WI38 (cell line): ENCODE results near the gene CXCL17.

Experiments used
- H3K4me3 ChIP-seq: 2 replicates; pipeline ENCODE4 v1.5.1; 2011; ENCODE audit warnings: low read depth, mild to moderate bottlenecking, control low read depth, low read length
- TF ChIP-seq, protein P1 (sequence below): IDR thresholded peaks from 2 replicates; pipeline ENCODE4 v1.5.1; 2012; ENCODE audit warnings: low read depth, mild to moderate bottlenecking, control low read depth, low read length

CXCL17 gene

DNA sequence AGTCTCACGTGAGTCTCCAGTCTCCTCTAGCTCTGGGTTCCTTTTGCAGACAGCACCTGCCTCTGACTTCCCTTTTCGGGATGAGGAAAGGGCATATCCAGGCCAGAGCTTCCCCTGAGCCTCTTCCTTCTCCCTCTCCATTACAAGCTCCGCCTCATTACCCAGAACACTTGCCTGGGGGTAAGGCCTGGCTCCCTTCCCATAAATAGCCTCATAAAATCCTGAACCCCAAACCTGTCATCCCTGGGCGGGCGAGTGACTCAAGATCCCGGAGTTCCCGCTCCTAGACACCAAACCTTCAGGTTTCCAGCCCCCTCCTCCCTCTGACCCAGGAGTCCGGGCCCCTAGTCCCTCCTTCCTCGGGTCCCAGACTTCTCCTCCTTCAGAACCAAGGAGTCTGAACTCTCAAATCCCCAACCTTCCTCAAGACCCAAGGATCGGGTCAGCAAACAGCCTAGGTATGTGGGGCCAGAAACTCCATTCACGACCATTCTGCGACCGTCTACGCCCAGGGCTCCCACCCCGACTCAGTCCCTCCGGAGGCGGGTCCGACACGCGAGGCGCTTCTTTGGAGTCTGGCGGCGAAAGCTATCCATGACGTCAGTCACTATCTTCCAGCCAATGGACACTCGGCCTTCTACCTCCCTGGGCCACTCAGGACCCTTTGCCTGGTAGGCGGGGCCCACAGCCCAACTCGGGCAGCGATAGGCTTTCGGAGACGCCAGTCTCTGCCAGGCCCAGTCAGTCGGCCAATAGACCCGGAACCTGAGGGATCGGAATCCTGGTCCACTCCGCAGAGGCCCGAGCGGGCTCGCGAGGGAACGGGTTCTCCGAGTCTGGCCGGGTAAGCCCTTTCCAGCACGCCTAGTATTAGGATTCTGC is 46.1 kb downstream of the CXCL17 start:
- H3K4me3 ChIP-seq: peak overlapping the region; percentile 80
- TF ChIP-seq, protein P1, sequence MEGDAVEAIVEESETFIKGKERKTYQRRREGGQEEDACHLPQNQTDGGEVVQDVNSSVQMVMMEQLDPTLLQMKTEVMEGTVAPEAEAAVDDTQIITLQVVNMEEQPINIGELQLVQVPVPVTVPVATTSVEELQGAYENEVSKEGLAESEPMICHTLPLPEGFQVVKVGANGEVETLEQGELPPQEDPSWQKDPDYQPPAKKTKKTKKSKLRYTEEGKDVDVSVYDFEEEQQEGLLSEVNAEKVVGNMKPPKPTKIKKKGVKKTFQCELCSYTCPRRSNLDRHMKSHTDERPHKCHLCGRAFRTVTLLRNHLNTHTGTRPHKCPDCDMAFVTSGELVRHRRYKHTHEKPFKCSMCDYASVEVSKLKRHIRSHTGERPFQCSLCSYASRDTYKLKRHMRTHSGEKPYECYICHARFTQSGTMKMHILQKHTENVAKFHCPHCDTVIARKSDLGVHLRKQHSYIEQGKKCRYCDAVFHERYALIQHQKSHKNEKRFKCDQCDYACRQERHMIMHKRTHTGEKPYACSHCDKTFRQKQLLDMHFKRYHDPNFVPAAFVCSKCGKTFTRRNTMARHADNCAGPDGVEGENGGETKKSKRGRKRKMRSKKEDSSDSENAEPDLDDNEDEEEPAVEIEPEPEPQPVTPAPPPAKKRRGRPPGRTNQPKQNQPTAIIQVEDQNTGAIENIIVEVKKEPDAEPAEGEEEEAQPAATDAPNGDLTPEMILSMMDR: no peak

DNA sequence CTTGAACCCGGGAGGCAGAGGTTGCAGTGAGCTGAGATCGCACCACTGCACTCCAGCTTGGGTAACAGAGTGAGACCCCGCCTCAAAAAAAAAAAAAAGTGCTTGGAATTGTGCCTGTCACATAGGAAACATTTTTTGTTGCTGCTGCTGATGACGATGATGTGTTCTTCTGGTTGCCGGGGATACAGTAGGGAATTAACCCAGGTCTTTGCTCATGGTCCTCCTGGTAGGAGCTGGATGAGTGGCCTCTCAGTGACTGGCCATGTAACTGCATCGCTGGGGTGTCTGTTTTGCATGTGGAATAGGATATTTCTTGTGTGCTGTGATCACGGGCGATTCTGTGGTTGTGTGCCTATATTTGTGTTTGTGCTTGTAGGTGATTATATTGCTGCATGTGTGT is 48.0 kb downstream of the CXCL17 start:
- no peak overlapping the region for H3K4me3 ChIP-seq
- TF ChIP-seq, protein P1: no peak

DNA sequence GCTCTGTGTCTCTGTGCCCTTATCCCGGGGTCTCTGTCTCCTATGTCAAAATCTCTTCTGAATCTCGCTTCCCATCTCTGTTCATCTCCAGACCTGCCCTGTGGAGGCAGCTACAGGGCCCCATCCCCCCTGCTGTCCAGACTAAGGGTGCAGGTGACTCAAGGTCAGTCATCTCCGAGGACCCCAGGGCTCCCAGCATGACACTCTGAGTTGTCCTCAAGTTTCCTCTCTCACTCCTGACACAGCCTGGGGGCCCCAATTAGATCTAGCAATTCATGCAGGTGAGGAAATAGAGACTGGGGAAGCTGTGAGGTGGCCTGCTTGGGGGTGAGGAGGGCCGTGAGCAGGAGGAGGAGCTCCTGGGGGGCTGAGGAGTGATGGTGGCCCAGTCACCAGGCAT is 50.6 kb downstream of the CXCL17 start:
- H3K4me3 ChIP-seq: no peak overlapping the region
- TF ChIP-seq, protein P1: no peak

DNA sequence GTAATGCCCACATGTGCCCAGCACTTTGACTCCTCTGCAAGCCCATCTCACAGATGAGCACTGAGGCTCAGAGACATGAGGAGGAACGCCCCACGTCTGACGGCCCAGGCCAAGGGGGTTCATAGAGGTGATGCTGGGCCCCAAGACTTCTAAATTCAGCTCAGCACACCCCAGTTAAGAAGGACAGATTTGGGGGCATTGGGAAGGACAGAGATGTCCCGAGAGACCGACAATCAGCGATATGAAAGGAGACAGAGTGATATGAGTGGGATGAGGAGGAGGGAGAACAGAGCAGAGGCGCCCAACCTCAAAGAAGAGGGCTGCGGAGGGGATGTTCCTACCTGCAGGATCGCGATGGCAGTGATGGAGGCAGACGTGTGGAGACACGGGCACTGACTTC is 52.8 kb downstream of the CXCL17 start, which contains the start of gene CNFN:
TSS of gene CNFN (minus strand) at position 399 of the 400 bp plus-strand sequence. CDS start 1,260 bp downstream, outside the sequence.
- H3K4me3 ChIP-seq: no peak within 1 kb of the TSS
- TF ChIP-seq, protein P1: no peak

DNA sequence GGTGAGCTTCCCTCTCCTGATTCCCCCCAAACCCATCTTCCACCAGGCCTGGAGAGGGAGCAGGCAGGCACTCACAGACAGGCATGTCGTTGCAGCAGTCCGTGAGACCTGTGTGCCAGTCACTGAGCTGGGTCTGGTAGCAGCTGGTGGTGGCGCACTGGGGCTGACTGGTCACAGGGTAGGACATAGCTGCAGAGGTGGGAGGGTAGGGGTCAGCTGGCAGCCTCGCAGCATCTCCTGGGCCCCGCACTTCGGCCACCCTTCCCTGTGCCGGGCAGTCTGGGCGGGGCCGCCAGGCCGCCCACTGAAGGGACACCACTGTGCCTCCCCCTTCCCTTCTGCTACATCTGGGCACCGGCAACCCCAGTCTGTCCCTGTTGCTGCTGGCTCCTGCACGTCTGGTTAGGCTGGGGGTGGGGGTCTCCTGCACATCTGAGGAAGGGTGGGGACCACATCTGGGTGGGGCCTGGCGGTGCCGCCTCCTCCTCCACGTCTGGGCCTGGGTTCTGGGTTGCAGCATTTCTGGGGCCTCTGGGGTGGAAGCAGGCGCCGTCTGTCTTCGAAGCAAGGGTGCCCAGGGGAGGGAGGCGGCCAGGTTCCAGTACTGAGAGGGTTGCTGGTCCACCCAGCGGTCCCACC is 53.8 kb downstream of the CXCL17 start:
- no peak overlapping the region for H3K4me3 ChIP-seq
- TF ChIP-seq, protein P1: no peak

DNA sequence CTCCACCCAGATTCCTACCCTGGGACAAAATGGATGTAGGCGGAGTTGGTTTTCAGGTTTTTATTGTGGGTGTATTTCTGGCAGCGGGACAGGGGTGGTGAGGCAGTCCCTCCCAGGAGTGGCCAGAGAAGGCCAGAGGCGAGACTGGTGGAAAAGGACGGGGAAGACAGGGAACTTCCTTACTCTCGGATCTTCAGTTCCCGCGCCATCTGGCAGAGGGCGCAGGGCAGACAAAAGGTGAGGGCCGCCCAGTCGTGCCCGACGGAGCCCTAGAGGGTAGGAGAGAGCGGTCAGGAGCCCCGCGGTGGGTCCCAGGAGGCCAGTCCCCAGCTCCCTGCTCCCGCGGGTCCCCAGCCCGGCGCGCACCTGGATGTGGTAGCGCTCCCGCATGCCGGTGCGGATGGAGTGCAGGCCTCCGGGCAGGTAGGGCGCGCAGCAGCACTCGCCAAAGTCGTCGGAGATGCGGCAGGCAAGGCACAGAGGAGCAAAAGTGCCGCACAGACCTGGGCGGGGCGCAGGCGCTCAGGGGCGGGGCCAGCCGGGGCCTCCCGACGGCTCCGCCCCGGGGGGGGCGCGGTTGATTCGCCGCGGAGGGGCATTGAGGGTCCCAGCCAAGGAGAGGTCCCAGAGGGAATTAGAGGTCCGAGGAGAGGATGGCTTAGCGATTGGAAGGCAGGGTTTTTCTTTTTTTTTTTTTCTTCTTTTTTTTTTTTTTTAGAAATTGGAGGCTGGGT is 55.6 kb downstream of the CXCL17 start:
- peak overlapping the region; percentile 45 for H3K4me3 ChIP-seq
- TF ChIP-seq, protein P1: peak; percentile 48

DNA sequence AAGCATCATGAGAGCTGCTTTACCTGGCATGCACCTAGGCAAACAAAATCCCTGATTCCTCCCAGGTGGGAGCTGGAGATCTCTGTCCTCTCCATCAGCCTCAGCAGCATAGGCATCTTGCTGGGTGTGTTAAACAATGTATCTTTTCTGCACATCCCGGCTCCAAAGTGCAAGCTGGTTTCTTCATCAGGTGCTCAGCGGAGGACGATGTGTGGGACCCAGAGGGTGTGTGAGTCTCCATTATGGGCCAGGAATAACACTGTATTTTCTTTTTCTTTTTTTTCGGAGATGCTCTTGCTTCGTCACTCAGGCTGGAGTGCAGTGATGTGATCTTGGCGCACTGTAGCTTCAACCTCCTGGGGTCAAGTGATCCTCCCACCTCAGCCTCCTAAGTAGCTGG is 62.6 kb downstream of the CXCL17 start:
- TF ChIP-seq, protein P1: no peak
- H3K4me3 ChIP-seq: no peak overlapping the region
